GM18951 (cell line): ENCODE results near the gene SIK2.
"Not testable (repeated sequence)": the region's sequence is repeated elsewhere in the genome, so short reads cannot be mapped to it uniquely, and the experiment has no call there.

Source experiments
- POLR2A ChIP-seq: IDR thresholded peaks from 4 replicates; pipeline ENCODE4 v1.6.1; 2011; ENCODE audit warnings: mild to moderate bottlenecking; ENCODE audit not compliant: insufficient read length, insufficient read depth; ENCODE audit errors: extremely low read depth
- in situ Hi-C: fragments of 300-500 bp; cut with MboI; formaldehyde crosslinking; loops from one replicate; pipeline ENCODE4 v1.12.0; 2022; ENCODE audit warnings: low sequenced_read_pairs, mixed read lengths, inconsistent platforms; ENCODE audit not compliant: unreplicated experiment

SIK2 gene

GRCh38 chr11:111639226-111639925 is 37.1 kb downstream of the SIK2 start:
- no peak for TF ChIP-seq POLR2A
- in situ Hi-C loops = no loop called here

GRCh38 chr11:111641339-111642015 is 39.2 kb downstream of the SIK2 start:
- TF ChIP-seq POLR2A = no peak
- in situ Hi-C loops = no loop called here

DNA sequence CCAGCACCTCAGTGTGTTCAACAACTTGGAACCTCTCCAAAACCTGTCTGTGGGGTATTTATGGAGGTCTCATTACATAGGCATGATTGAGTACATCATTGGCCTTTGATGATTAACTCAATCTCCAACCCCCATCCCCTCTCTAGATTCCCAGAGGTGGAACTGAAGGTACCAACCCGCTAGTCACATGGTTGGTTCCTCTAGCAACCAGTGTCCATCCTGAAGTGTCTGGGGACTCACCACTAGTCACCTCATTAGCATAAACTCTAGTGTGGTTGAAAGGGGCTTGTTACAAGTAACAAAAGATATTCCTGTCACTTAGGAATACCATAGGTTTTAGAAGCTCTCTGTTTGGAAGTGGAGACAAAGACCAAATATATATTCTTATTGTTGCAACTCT is 40.3 kb downstream of the SIK2 start:
- no peak for TF ChIP-seq POLR2A
- in situ Hi-C loops = no loop called here

- in situ Hi-C loops = no loop called here
- no peak for TF ChIP-seq POLR2A
Measured at GRCh38 chr11:111644922-111645321, 42.7 kb downstream of the SIK2 start.

DNA sequence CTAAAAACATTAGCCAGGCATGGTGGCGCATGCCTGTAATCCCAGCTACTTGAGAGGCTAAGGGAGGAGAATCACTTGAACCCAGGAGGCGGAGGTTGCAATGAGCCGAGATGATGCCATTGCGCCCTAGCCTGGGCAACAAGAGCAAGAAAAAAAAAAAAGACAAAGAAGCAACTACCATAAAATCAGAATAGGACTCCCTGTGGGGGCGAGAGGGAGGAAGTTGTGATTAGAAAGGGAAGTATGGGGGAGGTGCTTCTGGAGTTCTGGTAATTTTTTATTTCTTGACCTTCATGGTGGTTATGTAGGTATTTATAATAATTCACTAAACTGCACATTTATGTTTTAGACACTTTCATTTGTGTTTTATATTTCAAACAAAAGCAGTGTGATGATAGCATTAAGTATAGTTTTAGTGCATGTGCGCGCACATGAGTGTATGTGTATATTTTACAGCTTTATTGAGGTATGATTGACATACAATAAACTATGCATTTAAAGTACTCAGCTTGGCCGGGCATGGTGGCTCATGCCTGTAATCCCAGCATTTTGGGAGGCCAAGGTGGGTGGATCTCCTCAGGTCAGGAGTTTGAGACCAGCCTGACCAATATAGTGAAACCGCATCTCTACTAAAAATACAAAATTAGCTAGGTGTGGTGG is 43.5 kb downstream of the SIK2 start:
- in situ Hi-C loops = no loop called here
- TF ChIP-seq POLR2A = no peak

- in situ Hi-C loops = not testable (repeated sequence)
Measured at GRCh38 chr11:111651336-111651735, 49.1 kb downstream of the SIK2 start.

DNA sequence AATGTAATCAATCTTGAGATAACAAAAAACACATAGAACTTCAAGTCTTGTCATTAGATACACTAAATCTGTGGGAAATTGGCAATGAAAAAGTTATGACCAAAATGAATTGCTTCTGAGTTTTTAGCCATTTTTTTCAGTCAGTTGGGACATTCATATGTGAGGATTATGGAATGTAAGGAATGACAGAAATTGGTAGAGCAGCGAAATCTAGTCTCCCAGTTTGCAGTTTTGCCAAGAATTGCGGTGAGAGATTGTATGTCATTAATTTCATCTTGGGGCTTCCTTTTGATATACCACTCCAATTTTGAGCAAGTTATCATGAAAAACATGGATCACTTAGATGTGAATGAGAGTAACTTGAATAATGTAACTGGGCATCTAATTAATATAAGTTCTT is 49.9 kb downstream of the SIK2 start:
- TF ChIP-seq POLR2A = no peak
- in situ Hi-C loops = no loop called here

GRCh38 chr11:111654601-111655000 is 52.4 kb downstream of the SIK2 start:
- in situ Hi-C loops = no loop called here
- TF ChIP-seq POLR2A = no peak

GRCh38 chr11:111655924-111656323 is 53.7 kb downstream of the SIK2 start:
- TF ChIP-seq POLR2A = no peak
- in situ Hi-C loops = no loop called here

GRCh38 chr11:111657905-111658304 is 55.7 kb downstream of the SIK2 start:
- in situ Hi-C loops = not testable (repeated sequence)

DNA sequence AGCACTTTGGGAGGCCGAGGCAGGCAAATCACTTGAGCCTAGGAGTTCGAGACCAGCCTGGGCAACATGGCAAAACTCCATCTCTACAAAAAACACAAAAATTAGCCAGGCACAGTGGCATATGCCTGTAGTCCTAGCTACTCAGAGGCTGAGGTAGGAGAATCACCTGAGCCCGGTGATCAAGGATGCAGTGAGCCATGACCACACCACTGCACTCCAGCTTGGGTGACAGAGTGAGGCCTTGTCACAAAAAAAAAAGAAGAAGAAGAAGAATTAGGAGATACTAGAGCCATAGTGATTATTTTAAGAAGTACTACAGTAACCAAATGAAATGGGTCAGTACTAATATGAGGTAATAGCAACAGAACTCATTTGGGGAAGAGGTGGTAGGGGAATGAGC is 56.2 kb downstream of the SIK2 start:
- in situ Hi-C loops = not testable (repeated sequence)

GRCh38 chr11:111659201-111660115 is 57.2 kb downstream of the SIK2 start:
- TF ChIP-seq POLR2A = no peak

DNA sequence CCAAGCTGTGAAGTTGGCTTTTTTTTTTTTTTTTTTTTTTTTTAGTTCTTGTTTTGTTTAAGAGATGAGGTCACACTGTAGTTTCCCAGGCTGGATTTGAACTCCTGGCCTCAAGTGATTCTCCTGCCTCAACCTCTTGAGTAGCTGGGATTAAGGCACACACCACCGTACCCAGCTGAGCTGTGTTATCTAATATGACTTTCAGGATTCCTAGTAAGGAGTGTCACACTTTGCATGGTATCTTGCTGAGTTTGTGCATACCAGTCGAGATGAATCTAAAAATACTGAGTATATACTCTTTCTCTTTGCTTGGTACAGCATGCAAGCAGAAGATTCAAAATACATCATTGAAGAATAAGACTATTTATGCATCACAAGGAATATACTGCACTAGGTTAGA is 58.6 kb downstream of the SIK2 start:
- in situ Hi-C loops = no loop called here

More at GRCh38 chr11:111659201-111660115, 57.2 kb downstream of the SIK2 start:
- in situ Hi-C loops = no loop called here

More for the DNA sequence above, 58.6 kb downstream of the SIK2 start:
- no peak for TF ChIP-seq POLR2A
